ENCODE data around the gene ADGRL4.
"Not testable (repeated sequence)": the region's sequence is repeated elsewhere in the genome, so short reads cannot be mapped to it uniquely, and the experiment has no call there.

The ADGRL4 gene

DNA sequence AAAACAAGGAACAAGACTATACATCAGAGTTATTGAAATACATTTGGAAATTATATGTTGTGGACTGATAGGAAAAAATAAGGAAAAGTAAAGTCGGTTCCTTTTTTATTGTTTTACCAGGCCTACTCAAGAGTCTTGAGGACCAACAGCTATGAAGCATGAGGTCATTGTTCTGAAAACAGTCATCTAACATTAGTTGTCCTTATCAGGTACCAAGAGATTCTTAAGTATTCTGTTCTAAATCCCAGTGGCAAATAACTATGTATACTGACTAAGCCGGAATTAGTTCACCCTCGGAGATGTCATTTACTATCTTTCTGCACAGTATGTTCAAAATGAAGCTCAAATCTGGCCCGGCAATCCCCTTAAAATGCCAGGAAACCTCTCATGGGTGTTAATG, 585 bp downstream of the ADGRL4 start:
- no peak for DNase-seq (ENCODE audit: low spot score)
- POLR2A ChIA-PET (ENCODE audit: low non-redundant PET) = no interaction called here
- no peak overlapping the region for H3K27ac ChIP-seq
- CTCF ChIA-PET = no interaction called here
- TF ChIP-seq, protein P1, sequence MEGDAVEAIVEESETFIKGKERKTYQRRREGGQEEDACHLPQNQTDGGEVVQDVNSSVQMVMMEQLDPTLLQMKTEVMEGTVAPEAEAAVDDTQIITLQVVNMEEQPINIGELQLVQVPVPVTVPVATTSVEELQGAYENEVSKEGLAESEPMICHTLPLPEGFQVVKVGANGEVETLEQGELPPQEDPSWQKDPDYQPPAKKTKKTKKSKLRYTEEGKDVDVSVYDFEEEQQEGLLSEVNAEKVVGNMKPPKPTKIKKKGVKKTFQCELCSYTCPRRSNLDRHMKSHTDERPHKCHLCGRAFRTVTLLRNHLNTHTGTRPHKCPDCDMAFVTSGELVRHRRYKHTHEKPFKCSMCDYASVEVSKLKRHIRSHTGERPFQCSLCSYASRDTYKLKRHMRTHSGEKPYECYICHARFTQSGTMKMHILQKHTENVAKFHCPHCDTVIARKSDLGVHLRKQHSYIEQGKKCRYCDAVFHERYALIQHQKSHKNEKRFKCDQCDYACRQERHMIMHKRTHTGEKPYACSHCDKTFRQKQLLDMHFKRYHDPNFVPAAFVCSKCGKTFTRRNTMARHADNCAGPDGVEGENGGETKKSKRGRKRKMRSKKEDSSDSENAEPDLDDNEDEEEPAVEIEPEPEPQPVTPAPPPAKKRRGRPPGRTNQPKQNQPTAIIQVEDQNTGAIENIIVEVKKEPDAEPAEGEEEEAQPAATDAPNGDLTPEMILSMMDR (conservative IDR thresholded peaks at IDR 0.05; ENCODE audit: low read depth) = no peak

DNA sequence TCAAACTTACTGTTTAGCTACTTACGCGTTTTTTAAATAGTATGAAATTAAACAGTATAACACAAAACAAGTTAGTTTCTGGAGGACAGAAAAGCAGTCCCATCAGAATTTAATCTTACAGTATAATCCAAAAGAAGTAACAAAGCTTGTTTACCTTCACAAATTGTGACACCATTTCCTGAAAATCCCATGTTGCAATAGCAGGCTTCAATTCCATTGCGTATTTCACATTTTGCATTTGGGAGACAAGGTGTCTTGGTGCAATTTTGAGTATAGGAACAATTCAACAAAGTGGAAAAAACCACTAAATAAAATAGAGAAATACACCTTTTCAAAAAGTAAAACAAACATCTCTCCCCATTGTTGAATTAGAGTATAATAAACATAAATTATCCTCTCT, 1.6 kb downstream of the ADGRL4 start:
- no peak overlapping the region for H3K27ac ChIP-seq
- POLR2A ChIA-PET (ENCODE audit: low non-redundant PET) = no interaction called here
- TF ChIP-seq, protein P1 (conservative IDR thresholded peaks at IDR 0.05; ENCODE audit: low read depth) = no peak
- no peak for DNase-seq (ENCODE audit: low spot score)
- CTCF ChIA-PET = interaction anchor here (0.7 kb wide), 1 partner anchor 74 kb away, joined by 3 read pairs; no protein-coding TSS in a partner anchor

GRCh38 chr1:78996791-78997190, 9.7 kb downstream of the ADGRL4 start:
- CTCF ChIA-PET = interaction anchor here (0.6 to 0.7 kb wide), 2 partner anchors 65 to 337 kb away, joined by 3 to 6 read pairs; no protein-coding TSS in a partner anchor
- POLR2A ChIA-PET (ENCODE audit: low non-redundant PET) = no interaction called here
- TF ChIP-seq, protein P1 (conservative IDR thresholded peaks at IDR 0.05; ENCODE audit: low read depth) = no peak
- no peak for DNase-seq (ENCODE audit: low spot score)
- no peak overlapping the region for H3K27ac ChIP-seq

- POLR2A ChIA-PET (ENCODE audit: low non-redundant PET) = no interaction called here
- CTCF ChIA-PET = interaction anchor here (0.6 kb wide), 1 partner anchor 1042 kb away, joined by 3 read pairs; no protein-coding TSS in a partner anchor
- TF ChIP-seq, protein P1 (conservative IDR thresholded peaks at IDR 0.05; ENCODE audit: low read depth) = no peak
- DNase-seq (ENCODE audit: low spot score) = no peak
- no peak overlapping the region for H3K27ac ChIP-seq
These were observed 19.5 kb downstream of the ADGRL4 start for GRCh38 chr1:78987042-78987441.

- no peak for DNase-seq (ENCODE audit: low spot score)
These were observed 26.0 kb downstream of the ADGRL4 start for GRCh38 chr1:78980511-78980910.

GRCh38 chr1:78972723-78973122, 33.8 kb downstream of the ADGRL4 start:
- ChIA-PET POLR2A (ENCODE audit: low non-redundant PET) (no interaction called here), CTCF (interaction anchor here (0.6 kb wide), 1 partner anchor 10 kb away, joined by 5 read pairs; no protein-coding TSS in a partner anchor)
- DNase-seq (ENCODE audit: low spot score) = no peak
- H3K27ac ChIP-seq = no peak overlapping the region
- TF ChIP-seq, protein P1 (conservative IDR thresholded peaks at IDR 0.05; ENCODE audit: low read depth) = no peak

More at GRCh38 chr1:78980511-78980910, 26.0 kb downstream of the ADGRL4 start:
- TF ChIP-seq, protein P1 (conservative IDR thresholded peaks at IDR 0.05; ENCODE audit: low read depth) = no peak
- no peak overlapping the region for H3K27ac ChIP-seq
- POLR2A ChIA-PET (ENCODE audit: low non-redundant PET) = no interaction called here
- CTCF ChIA-PET = no interaction called here

GRCh38 chr1:78967091-78967490, 39.4 kb downstream of the ADGRL4 start:
- CTCF ChIA-PET; H3K27ac ChIP-seq; POLR2A ChIA-PET (ENCODE audit: low non-redundant PET); DNase-seq (ENCODE audit: low spot score): not testable (repeated sequence)

Measured in RWPE1 (cell line).